GM19035 (cell line): Measurements from ENCODE around the gene DCBLD2.
"Not testable (repeated sequence)": the region's sequence is repeated elsewhere in the genome, so short reads cannot be mapped to it uniquely, and the experiment has no call there.

Source experiments
- ATAC-seq: cut with Tn5 transposase; IDR thresholded peaks from one replicate; pipeline ENCODE4 v1.9.1; 2021; ENCODE audit not compliant: unreplicated experiment

Gene DCBLD2

DNA sequence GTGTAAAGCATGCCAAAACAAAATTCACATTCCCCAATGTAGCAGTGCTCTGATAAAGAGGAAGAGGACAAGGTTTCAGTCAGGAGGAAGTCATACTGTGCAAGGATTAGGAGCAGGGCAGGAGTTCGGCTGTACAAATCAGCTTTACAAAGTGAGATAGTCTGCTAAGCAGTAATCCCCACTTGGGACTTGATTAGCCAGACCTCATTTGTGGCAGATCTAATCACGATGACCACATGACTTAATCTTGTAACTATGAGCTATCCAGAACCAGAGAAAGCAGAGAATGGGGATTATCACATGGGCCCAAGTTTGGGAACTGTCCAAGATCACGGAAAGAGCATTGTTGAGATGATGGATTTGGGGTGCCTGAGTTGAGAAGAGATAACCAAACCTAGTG lies 7.8 kb downstream of the DCBLD2 start:
- no peak for ATAC-seq

DNA sequence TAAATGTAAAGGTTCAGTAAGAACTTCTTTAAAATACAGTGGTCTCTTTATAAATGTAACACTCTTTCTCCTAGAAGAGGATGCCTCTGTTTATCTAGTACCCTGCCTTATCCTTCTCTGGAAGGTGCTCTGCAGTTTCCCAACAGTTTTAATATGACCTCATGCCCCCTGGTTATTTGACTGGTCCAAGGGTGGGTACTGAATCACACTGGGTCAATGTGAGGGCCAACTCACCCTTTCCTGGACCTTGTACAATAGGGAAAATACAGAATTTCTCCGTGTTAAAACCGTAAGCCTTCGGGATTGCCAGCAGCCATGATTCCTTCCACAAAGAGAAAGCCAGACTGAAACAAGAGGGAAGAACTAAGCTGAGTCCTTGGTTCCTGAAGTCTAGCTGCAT lies 9.2 kb downstream of the DCBLD2 start:
- ATAC-seq: no peak

DNA sequence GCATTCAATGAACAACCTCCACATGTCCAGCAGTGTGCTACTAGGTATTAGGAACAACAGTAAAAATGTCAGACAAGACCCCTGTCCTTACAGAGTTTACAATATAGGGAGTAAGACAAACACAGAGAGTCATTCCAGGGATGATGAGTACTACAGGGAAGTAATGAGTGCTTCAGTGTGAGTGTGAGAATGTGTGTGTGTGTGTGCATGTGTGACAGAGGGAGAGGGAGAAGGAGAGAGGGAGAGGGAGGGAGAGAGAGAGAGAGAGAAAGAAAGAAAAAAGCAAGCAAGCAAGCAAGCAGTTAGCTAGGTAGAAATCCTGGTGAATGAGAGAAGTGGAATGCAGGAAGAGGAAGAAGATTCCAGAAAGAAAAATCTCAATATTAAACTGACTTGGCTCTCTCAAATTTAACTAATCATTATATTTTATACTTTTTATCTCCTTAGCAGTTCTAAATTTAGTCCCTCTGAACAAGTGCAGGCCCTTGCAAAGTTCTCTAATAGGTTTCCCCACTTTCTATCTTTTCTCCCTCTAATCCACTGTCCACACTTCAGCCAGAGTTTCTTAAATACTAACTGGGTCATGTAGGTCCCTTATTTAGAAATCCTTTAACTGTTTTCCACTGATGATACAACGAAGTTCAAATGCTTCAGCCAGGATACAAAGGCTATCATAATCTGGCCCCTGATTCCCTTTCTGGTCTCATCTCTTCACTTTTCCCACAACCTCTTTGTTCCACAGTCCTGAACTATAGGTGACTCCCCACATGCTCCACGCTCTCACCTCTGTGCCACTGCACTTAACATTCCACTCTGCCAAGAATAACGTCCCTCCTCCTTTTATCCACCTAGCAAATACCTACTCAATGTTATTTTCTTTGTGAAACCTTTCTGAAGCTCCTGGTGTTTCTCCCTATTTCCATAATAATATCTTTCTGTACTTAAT lies 10.3 kb downstream of the DCBLD2 start:
- ATAC-seq: no peak

DNA sequence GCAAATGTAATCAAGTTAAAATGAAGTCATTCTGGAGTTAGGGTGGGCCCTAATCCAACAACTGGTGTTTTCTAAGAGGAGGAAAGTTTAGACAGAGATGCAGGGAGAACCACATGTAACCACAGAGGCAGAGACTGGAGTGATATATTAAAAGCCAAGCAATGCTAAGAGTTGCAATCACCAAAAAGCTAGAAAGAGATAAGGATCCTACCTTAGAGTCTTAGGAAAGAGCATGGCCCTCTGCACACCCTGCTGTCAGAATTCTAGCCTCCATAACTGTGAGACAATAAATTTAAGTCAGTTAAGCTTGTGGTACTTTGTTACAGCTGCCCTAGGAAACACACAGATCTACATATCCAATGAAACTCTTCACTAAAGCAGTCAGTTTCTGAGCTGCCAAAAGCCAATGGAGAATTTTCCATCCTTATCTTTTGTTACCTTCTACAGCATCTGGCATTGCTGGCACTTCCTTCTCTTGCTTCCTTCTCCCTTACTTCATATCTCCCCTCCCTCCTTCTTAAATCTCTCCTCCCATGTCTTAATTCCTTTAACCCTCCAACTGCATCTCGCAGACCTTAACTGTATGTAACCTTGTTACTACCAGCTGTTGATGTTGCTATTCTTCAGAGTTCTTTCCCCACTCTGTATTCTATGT lies 11.2 kb downstream of the DCBLD2 start:
- ATAC-seq: no peak

DNA sequence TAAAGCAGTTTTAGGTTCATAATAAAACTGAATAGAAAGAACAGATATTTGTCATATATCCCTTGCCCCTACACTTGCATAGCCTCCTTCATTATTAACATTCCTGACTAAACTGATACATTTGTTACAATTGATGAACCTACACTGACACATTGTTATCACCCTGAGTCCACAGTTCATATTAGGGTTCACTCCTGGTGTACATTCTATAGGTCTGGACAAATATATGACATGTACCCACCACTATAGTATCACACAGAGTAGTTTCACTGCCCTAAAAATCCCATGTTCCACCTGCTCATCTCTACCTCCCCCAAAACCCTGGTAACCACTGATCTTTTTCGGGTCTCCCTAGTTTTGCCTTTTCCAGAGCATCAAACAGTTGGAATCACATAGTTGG lies 13.8 kb downstream of the DCBLD2 start:
- ATAC-seq: no peak

DNA sequence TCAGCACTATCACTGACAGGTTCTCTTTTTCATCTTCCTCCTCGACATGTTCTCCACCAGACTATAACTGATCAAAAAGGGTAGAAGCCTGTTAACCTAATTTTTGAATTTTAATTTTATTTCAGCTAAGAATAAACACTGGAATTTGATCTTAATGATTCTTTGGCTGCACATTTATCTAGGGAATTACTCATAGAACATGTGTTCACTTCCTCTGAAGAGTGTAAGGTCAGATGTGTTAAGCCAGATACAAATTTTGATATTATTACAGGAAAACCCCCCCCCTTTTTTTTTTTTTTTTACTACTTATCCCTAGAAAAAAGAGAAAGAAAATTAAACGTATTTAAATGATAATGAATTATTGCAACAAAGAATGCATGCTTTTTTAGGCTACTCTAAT lies 15.0 kb downstream of the DCBLD2 start:
- no peak for ATAC-seq

DNA sequence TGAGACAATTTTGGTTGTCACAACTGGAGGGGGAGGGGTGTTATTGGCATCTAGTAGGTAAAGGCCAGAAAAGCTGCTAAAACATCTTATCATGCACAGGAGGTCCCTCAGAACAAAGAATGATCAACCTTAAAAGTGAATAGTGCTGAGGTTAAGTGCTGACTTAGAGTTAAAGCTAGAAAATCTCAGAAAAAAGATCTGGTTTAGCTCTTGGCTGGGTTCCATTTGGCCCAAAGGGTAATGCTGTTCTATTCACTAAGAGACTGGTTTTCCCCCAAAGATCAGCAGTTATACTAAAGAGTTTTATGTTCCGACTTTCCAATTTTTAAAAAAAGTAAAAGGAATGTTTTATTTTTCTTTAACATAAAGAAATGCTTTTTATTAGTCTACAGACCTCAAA lies 15.6 kb downstream of the DCBLD2 start:
- no peak for ATAC-seq

DNA sequence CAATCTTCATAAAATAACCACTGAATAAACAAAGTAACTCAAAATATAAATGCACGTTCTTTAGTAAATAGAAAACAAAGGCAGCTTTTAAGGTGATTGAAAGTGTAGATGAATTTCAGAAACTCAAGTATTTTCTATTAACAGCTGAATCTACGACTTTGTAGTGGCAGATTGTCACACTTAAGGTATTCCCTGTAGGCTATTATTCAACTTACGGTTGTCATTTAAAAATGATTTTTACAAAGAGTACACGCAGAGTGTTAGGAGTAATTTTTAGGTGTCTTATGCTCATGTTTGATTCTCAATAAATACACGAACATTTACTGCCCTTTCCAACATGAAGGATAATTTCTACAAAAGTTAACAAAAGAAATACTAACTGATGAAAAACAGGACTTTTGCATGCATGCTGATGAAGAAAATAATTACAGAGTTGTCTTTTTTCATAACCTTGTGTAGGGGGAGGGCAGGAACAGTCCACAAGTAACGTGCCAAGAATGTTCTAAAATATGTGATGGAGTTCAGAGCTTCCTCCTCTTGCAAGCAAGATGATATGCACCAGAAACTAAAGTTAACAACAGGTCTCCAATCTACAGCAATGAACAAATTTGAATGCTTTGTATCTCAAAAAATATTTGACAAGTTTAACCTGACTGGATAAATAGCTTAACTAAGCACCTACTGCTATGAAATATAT lies 16.7 kb downstream of the DCBLD2 start:
- no peak for ATAC-seq

DNA sequence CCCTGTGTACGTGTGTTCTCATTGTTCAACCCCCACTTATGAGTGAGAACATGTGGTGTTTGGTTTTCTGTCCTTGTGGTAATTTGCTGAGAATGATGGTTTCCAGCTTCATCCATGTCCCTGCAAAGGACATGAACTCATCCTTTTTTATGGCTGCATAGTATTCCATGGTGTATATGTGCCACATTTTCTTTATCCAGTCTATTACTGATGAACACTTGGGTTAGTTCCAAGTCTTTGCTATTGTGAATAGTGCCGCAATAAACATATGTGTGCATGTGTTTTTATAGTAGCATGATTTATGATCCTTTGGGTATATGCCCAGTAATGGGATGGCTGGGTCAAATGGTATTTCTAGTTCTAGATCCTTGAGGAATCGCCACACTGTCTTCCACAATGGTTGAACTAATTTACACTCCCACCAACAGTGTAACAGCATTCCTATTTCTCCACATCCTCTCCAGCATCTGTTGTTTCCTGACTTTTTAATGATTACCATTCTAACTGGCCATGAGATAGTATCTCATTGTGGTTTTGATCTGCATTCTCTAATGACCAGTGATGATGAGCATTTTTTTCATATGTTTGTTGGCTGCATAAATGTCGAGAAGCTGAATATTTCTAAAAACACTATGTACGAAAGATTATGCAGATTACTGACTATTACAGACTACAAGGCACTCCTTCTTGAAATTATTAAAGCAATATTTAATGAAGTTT lies 18.7 kb downstream of the DCBLD2 start:
- not testable (repeated sequence) for ATAC-seq

DNA sequence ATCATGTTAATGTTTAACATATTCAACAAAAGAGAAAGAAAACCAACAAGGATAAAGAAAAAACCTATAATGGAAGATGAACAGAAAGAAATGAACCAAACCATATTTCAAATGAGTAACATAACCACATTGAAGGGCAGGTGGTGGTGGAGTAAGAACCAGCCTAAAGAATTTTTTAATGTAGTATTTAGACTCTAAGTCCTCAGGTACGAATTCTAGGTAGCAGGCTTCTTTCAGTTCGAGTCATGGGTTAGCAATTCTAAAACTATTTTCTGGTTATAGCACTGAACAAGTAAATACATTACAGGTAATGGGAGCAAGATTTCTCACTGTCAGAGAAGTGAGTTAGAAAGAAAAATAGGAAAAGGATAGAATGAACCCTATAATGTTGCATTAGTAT lies 24.4 kb downstream of the DCBLD2 start:
- ATAC-seq: no peak

DNA sequence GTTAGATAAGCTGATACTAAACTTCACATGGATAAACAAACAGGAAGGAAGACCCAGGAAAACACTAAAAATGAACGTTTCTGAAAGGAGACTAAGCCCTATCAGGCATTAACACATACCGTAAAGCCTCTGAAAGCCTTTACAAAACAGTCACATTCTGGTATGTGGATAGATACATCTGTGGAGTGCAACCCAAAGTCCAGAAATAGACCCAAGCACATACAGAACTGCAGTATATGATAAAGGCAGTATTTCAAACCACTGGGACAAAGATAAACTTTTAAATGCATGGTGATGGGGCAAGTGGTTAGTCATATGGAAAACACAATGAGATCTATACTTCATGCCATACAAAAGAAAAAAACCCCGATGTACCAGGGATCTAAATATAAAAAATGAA lies 26.0 kb downstream of the DCBLD2 start:
- no peak for ATAC-seq

DNA sequence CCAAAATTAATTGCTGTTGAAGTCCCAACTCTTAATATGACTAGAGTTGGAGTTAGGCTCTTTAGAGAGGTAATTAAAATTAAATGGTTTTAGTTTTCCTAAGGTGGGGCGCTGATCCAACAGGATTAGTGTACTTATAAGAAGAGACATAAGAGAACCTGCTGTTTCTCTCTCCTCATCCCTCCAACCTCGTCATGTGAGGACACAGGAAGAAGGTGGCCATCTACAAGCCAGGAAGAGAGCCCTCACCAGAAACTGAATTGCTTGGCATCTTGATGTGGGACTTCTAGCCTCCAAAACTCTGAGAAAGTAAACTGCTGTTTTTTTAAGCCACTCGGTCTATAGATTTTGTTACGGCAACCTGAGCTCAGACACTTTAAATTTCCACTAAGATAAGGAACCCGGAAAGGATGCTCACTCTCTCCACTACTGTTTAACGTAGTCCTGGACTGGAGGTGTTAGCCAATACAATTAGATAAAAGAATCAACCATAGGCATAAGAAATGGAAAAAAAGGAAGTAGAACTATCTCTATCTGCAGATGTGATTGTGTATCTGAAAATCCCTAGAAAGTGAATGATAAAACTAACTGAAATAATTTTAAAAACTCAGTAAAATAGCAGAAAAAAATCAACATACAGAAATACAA lies 26.8 kb downstream of the DCBLD2 start:
- no peak for ATAC-seq

DNA sequence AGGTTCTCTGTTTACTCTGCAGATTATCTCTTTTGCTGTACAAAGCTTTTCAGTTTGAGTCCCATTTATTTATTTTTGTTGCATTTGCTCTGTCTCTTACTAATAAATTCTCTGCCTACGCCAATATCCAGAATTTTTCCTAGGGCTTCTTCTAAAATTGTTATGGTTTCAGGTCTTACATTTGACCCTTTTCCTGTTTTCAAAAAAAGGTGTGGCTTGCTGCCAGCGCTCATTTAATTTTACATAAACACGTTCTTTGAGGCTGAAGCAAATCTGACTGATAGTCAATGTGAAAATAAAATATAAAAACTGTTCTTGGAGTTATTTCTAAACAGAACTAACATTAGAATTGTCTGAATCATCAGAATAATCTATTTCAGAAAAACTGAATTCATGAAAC lies 32.1 kb downstream of the DCBLD2 start:
- ATAC-seq: no peak

DNA sequence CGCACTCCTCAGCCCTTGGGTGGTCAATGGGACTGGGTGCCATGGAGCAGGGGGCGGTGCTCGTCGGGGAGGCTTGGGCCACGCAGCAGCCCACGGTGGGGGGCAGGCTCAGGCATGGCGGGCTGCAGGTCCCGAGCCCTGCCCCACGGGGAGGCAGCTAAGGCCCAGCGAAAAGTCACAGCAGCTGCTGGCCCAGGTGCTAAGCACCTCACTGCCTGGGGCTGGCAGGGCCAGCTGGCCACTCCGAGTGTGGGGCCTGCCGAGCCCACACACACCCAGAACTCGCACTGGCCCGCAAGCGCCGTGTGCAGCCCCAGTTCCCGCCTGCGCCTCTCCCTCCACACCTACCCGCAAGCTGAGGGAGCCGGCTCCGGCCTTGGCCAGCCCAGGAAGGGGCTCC lies 43.5 kb downstream of the DCBLD2 start:
- not testable (repeated sequence) for ATAC-seq

DNA sequence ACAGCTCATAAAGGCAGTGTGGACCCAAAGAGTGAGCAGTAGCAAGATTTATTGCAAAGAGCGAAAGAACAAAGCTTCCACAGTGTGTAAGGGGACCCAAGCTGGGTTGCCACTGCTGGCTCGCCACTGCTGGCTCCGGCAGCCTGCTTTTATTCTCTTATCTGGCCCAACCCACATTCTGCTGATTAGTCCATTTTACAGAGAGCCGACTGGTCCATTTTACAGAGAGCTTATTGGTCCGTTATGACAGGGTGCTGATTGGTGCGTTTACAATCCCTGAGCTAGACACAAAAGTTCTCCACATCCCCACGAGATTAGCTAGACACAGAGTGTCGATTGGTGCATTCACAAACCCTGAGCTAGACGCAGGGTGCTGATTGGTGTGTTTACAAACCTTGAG lies 44.2 kb downstream of the DCBLD2 start:
- ATAC-seq: not testable (repeated sequence)

DNA sequence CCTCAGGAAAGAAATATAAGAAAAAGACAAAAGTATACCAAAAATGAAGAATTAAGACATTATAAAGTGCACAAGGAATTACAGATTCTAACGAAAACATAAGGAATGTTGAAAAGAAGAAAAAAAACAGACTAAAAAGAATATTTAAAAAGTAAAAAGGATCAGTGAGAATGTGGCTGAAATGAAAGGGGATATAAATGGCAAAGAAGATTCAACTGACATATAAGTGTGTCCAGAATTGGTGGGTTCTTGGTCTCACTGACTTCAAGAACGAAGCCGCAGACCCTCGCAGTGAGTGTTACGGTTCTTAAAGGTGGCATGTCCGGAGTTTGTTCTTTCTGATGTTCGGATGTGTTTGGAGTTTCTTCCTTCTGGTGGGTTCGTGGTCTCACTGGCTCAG lies 44.8 kb downstream of the DCBLD2 start:
- ATAC-seq: no peak

DNA sequence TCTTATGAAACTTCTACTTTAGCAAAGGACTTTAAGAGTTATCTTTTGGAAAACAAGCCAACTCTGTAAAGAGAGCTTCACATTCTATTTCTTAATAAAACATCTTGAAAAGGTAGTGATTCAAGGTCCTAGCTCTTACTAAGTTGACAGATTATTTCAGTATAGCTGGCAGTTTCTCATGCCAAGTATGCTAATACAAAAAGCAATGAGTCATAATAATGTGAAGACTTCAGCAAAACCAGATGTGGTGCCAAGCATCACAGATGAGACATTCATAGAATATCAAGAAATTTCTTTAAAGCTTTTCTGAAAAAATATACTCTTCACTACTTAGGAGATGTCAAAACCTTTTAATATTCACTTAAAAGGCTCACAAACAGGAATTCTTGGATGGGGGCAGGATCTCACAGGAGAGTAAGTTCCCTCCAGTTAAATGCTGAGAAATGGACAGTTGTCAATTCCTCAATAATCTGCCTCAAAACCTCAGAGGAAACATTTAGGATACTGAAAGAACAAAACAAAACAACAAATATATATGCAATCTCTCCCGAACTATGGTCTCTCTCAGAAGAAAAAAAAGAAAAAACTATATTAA lies 45.6 kb downstream of the DCBLD2 start:
- no peak for ATAC-seq

DNA sequence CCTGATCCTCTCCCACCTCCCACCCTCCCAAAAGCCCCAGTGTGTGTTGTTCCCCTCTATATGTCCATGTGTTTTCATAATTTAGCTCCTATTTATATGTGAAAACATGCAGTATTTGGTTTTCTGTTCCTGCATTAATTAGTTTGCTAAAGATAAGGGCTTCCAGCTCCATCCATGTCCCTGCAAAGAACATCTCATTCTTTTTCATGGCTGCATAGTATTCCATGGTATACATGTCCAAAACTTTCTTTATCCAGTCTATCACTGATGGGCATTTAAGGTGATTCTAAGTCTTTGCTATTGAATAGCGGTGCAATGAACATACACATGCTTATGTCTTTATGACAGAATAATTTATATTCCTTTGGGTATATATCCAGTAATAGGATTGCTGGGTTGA lies 53.4 kb downstream of the DCBLD2 start:
- ATAC-seq: no peak

DNA sequence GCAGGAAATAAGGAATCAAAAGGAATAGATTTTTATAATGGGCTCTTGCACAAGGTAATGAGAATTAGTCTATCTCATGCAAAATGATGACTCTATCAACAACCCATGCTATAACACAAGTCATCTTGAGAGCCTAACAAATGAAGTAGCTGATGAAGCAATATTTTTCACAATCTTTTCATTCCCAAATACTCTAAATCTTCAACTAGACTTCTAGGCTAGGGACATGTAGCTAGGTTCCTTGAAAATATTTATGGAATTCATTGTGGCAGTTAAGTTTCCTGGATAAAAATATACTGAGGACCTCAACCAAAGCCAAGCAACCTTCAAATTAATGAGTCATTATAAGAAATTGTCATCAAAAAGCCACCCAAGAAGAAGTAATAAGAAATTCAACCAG lies 55.4 kb downstream of the DCBLD2 start:
- ATAC-seq: no peak

DNA sequence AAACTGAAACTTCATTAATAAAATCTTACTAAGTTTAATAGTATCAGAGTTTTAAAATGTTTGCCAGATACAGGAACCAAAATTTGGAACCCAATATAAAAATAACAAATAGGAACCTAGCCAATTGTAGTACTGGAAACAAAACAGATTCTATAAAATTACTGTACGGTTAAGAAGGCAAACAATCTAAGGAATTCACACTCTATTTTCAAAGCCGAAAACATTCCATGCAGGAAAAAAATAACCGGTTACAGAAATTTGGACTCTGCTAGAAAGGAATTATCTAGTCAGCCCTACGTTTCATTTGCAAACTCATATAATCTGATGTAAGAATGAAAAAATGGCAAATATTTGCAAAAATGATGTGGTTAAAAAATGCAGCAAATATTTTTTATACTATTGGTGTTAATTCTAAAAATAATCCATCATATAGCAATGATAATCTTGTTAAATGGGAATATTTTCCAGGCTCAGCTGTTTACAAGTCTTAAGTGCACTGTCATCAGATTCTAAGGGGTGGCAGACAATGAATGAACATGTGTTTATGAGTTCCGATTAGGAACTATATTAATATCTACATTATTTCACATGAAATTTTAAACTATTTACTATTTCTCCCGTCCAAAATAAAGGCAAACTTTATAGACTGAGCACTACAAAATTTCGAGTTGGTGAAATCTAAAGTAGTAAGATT lies 58.1 kb downstream of the DCBLD2 start:
- no peak for ATAC-seq
